Thyroid gland (tissue), 4 donors: Measurements from ENCODE around the gene FAM210A. TPM values are rescaled to one million over a fixed set of nuclear protein-coding genes. Genes with fewer than 3 reads are reported as not detected.

ENCODE experiments used
- DNase-seq, 2 donors: peaks; one replicate each; pipeline ENCODE4 v3.0.0-alpha.2; 2019
- H3K27ac ChIP-seq, 3 donors: fragments of 200-600 bp; sonication (generic); 1 replicate in 2 of 3; 2 replicates in 1 of 3; pipeline ENCODE4 v1.5.1; 2016 to 2019; ENCODE audit warnings: mild to moderate bottlenecking in 1 of 3, moderate library complexity in 1 of 3
- H3K27me3 ChIP-seq: fragments of 200-600 bp; sonication (generic); one replicate; pipeline ENCODE4 v1.5.1; 2019
- H3K36me3 ChIP-seq, 2 donors: fragments of 200-600 bp; sonication (generic); one replicate each; pipeline ENCODE4 v1.5.1; 2016 to 2019
- H3K4me1 ChIP-seq, 2 donors: fragments of 200-600 bp; sonication (generic); one replicate each; pipeline ENCODE4 v1.5.1; 2017 to 2019
- H3K4me3 ChIP-seq, 3 donors: fragments of 200-600 bp; sonication (generic); replicated peaks in 1 of 3; 1 replicate in 2 of 3; 2 replicates in 1 of 3; pipeline ENCODE4 v1.5.1; 2016; ENCODE audit warnings: mild to moderate bottlenecking in 1 of 3
- H3K9me3 ChIP-seq: fragments of 200-600 bp; sonication (generic); one replicate; pipeline ENCODE4 v1.5.1; 2017
- POLR2A ChIP-seq, 2 donors: fragments of 450-650 bp; IDR thresholded peaks; one replicate each; pipeline ENCODE4 v1.6.1; 2017; ENCODE audit warnings: antibody characterized with exemption in 2 of 2, mild to moderate bottlenecking in 2 of 2, moderate library complexity in 1 of 2
- WGBS, 2 donors: methylation state at CpG; one replicate each; pipeline ENCODE4 v1.1.5; 2017; 5-methylcytosine and 5-hydroxymethylcytosine counted together
- intact Hi-C: fragments of 100-400 bp; cut with DNase I; formaldehyde crosslinking; loops from one replicate; pipeline ENCODE4 v1.15.1; 2023
- small RNA-seq: library from RNA; depleted of rRNA; stranded (forward); fragments of <200 nt; gene quantifications from one replicate; pipeline ENCODE3, GENCODE V24; 2016
- total RNA-seq, 4 donors: library from RNA; depleted of rRNA; stranded (reverse); fragments of >200 nt; gene quantifications; one replicate each; pipeline ENCODE4 v1.2.3, GENCODE V29; 2016
- TF ChIP-seq, protein P1 (sequence below), 6 experiments: fragments of 200-600 bp in 3 of 6; fragments of 450-650 bp in 3 of 6; sonication (generic) in 3 of 6; IDR thresholded peaks; one replicate each; pipeline ENCODE4 v1.5.1; 2016 to 2019; ENCODE audit warnings: antibody characterized with exemption in 6 of 6, mild to moderate bottlenecking in 2 of 6, inconsistent platforms in 1 of 6, moderate library complexity in 1 of 6

The FAM210A gene
- total RNA-seq, 4 donors from 2014 or later = 9.1 to 13.8 (median 12.1) TPM

DNA sequence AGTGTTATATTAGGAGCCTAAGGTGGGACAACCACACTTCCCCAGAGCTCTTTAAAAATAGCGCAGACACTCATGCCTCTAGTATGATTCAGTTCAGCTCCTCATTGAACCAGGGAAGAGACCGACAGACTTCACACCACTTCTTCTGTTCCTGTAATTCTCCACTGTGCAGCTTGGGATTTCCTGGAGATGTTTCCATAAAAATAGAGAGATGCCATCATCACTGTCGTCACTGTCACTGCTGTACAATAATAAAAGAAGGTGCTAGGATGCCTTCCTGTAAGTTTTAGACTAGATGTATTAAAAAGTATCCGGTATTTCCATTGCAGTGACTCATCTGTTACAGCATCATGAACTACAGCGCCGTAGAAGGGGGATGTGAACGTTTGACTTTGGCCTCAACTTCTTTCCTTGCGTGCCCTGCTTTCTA, 110.9 kb downstream of the FAM210A start:
- intact Hi-C loops = loop anchor here (10.0 kb wide), 1 partner anchor 51 kb away; no protein-coding TSS in a partner anchor
- DNase-seq = no peak
- peaks cover 0 to 30% of the 10 kb centered on the region in 2 donors for H3K4me1 ChIP-seq

DNA sequence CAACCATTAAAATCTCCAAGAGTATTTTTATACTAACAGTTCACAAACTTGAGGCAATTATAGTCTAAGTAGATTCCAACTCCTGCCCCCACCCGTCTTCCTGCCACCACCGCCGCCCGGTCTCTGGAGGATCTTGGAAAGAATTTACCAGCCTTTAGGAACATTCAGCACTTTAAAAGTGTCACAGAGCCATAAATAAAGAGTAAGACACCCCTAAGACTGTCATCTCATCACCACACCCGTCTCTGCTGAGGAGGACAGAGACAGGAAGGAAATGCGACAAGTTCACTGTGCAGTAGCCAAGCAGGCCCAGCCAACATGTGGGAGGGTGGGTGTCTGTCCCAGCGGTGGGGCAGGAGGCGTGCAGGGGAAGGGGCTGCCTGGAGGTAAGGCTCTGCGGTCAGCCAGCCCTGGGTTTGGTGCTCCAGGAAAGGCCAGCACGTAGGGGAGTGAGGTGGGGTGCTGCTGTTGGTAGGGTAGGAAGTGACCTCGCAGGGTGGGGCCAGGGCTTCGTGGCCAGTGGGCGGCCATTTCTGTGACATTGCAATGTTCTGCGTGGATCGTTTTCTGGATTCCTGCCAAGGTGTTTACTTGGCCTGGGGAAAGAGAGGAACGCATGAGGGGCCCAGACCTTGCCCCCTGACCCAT, 111.6 kb downstream of the FAM210A start:
- H3K27ac ChIP-seq = peak overlapping the region in 1 of 3 donors; percentile 31
- intact Hi-C loops = loop anchor here (10.0 kb wide), 1 partner anchor 50 kb away; no protein-coding TSS in a partner anchor
- 71 to 77% methylated on average over 16 of the region's 16 CpGs for WGBS, 2 donors

More for the DNA sequence above, 110.9 kb downstream of the FAM210A start:
- 82 to 83% methylated on average over 8 of the region's 8 CpGs for WGBS, 2 donors
- TF ChIP-seq POLR2A (IDR thresholded peaks at IDR 0.05) = no peak
- TF ChIP-seq, protein P1, sequence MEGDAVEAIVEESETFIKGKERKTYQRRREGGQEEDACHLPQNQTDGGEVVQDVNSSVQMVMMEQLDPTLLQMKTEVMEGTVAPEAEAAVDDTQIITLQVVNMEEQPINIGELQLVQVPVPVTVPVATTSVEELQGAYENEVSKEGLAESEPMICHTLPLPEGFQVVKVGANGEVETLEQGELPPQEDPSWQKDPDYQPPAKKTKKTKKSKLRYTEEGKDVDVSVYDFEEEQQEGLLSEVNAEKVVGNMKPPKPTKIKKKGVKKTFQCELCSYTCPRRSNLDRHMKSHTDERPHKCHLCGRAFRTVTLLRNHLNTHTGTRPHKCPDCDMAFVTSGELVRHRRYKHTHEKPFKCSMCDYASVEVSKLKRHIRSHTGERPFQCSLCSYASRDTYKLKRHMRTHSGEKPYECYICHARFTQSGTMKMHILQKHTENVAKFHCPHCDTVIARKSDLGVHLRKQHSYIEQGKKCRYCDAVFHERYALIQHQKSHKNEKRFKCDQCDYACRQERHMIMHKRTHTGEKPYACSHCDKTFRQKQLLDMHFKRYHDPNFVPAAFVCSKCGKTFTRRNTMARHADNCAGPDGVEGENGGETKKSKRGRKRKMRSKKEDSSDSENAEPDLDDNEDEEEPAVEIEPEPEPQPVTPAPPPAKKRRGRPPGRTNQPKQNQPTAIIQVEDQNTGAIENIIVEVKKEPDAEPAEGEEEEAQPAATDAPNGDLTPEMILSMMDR (IDR thresholded peaks at IDR 0.05) = no peak
- Histone ChIP-seq H3K9me3 (no peaks in the 10 kb centered on the region), H3K27ac (peak overlapping the region in 1 of 3 donors; percentile 31), H3K36me3 (no peaks in the 10 kb centered on the region), H3K27me3 (no peaks in the 10 kb centered on the region), H3K4me3 (no peak overlapping the region)

DNA sequence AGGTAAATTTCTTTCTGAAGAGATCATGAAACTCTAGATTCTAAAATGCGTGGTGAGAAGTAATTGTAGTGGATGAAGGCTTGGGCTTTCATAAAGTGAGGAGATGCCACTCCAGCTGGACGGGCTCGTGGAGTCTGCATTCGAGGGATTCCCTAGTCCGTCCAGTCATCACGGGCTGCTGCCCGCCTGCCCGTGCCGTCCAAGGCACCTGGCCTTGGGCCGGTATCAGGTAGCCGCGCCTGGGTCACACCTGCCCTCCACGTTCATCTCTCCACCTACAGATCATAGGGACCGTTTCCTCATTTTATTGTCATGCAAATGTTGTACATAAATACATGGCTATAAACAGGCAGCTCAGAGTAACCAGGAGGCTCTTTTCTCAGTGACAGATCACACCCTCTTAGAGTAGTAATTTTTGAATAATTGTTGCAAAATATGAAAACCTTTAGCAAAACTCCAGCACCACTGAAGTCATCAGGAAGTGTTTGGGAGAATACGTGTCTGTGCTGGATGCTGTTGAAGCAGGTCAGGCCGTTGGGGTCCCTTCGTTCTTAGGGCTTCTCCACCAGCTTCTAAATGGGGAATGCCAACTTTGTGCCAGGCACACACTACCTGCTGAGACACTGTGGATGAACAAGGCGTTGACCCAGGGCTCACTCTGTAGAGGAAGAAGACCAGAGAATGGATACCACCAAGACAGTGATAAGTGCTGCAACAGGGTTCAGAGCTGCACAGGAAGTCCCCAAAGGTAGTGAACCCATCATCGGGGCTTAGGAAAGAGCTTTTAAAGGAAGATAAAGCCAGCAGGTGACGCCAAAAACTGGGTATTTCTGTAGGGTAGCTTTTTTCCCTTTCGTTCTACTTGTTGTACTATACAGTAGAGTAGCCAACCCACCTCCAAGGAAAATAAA, 112.5 kb downstream of the FAM210A start:
- Histone ChIP-seq H3K9me3 (no peaks in the 10 kb centered on the region), H3K27ac (peak overlapping the region in 1 of 3 donors; percentile 31), H3K27me3 (no peaks in the 10 kb centered on the region), H3K4me1 (peaks cover 0 to 40% of the 10 kb centered on the region in 2 donors), H3K36me3 (no peaks in the 10 kb centered on the region), H3K4me3 (no peak overlapping the region)
- DNase-seq = no peak
- 89 to 92% methylated on average over 21 of the region's 21 CpGs for WGBS, 2 donors
- intact Hi-C loops = loop anchor here (10.0 kb wide), 1 partner anchor 49 kb away; no protein-coding TSS in a partner anchor
- TF ChIP-seq, protein P1 (IDR thresholded peaks at IDR 0.05) = no peak
- TF ChIP-seq POLR2A (IDR thresholded peaks at IDR 0.05) = no peak

More for the DNA sequence above, 111.6 kb downstream of the FAM210A start:
- Histone ChIP-seq H3K36me3 (no peaks in the 10 kb centered on the region), H3K4me3 (no peak overlapping the region), H3K27me3 (no peaks in the 10 kb centered on the region), H3K4me1 (peaks cover 0 to 36% of the 10 kb centered on the region in 2 donors), H3K9me3 (no peaks in the 10 kb centered on the region)
- no peak for DNase-seq
- TF ChIP-seq POLR2A (IDR thresholded peaks at IDR 0.05) = no peak
- TF ChIP-seq, protein P1 (IDR thresholded peaks at IDR 0.05) = no peak

Small RNA genes within 50 kb of the gene (small RNA-seq; reads per million reads assigned to genes)
- gene AP001525.1 = not detected
- gene RN7SL362P = not detected

Other genes starting within 250 kb of the FAM210A start
- 10 to 100 TPM; 26.7 to 45.9 (median 34.0) TPM for gene RNMT, start 115 bp upstream of the FAM210A start, total RNA-seq
- not detected for gene MC5R, start 97.6 kb upstream of the FAM210A start, total RNA-seq
- gene MC2R, start 189.0 kb upstream of the FAM210A start, total RNA-seq = not detected